IPS DF 4.7 (cell line): ENCODE measurements around the gene PTPRK.

Experiments
- DNase-seq: peaks from one replicate; pipeline ENCODE4 v3.0.0-alpha.2; 2013; ENCODE audit warnings: low spot score; ENCODE audit errors: extremely low read depth

The PTPRK gene

GRCh38 chr6:128150376-128150775 lies 370.0 kb downstream of the PTPRK start:
- DNase-seq = no peak

GRCh38 chr6:128149796-128150195 lies 370.6 kb downstream of the PTPRK start:
- DNase-seq = no peak

- DNase-seq = no peak
Observed at GRCh38 chr6:128144320-128144719, 376.1 kb downstream of the PTPRK start.

- no peak for DNase-seq
Observed at GRCh38 chr6:128141932-128142331, 378.5 kb downstream of the PTPRK start.

GRCh38 chr6:128139519-128139918 lies 380.9 kb downstream of the PTPRK start:
- no peak for DNase-seq

- no peak for DNase-seq
Observed at GRCh38 chr6:128138694-128139093, 381.7 kb downstream of the PTPRK start.

GRCh38 chr6:128135325-128135724 lies 385.1 kb downstream of the PTPRK start:
- DNase-seq = no peak

GRCh38 chr6:128131566-128131965 lies 388.8 kb downstream of the PTPRK start:
- no peak for DNase-seq

GRCh38 chr6:128131036-128131435 lies 389.4 kb downstream of the PTPRK start:
- DNase-seq = no peak

- no peak for DNase-seq
Observed at GRCh38 chr6:128129679-128130078, 390.7 kb downstream of the PTPRK start.

GRCh38 chr6:128127650-128128049 lies 392.7 kb downstream of the PTPRK start:
- DNase-seq = no peak

- no peak for DNase-seq
Observed at GRCh38 chr6:128124713-128125112, 395.7 kb downstream of the PTPRK start.

- DNase-seq = no peak
Observed at GRCh38 chr6:128121610-128122009, 398.8 kb downstream of the PTPRK start.

GRCh38 chr6:128121190-128121589 lies 399.2 kb downstream of the PTPRK start:
- DNase-seq = no peak

- DNase-seq = no peak
Observed at GRCh38 chr6:128118401-128118800, 402.0 kb downstream of the PTPRK start.

- no peak for DNase-seq
Observed at GRCh38 chr6:128117916-128118315, 402.5 kb downstream of the PTPRK start.

- DNase-seq = no peak
Observed at GRCh38 chr6:128114164-128114563, 406.2 kb downstream of the PTPRK start.

- no peak for DNase-seq
Observed at GRCh38 chr6:128112494-128112893, 407.9 kb downstream of the PTPRK start.

- no peak for DNase-seq
Observed at GRCh38 chr6:128111096-128111495, 409.3 kb downstream of the PTPRK start.

- DNase-seq = no peak
Observed at GRCh38 chr6:128107682-128108081, 412.7 kb downstream of the PTPRK start.

GRCh38 chr6:128099571-128100197 lies 420.7 kb downstream of the PTPRK start:
- DNase-seq = no peak

GRCh38 chr6:128098000-128098581 lies 422.3 kb downstream of the PTPRK start:
- no peak for DNase-seq

GRCh38 chr6:128097009-128097408 lies 423.4 kb downstream of the PTPRK start:
- DNase-seq = no peak
